Small intestine (tissue), 7 donors: ENCODE results near the gene NAB1. TPM values are rescaled to one million over a fixed set of nuclear protein-coding genes. Genes with fewer than 3 reads are reported as not detected.

Experiments used
- DNase-seq, 2 donors: peaks; one replicate each; pipeline versions ENCODE4 v3.0.0 to v3.0.0-alpha.2; 2013
- FAIRE-seq: peaks from 2 replicates; lab custom pipeline; 2012; peaks lifted over from hg19 to GRCh38; lab: Jason Lieb, UNC
- H3K27ac ChIP-seq, 3 donors: one replicate each; pipeline ENCODE4 v1.5.1; 2013; ENCODE audit warnings: low read length in 2 of 3, mild to moderate bottlenecking in 2 of 3, control low read depth in 1 of 3, inconsistent platforms in 1 of 3, low read depth in 1 of 3, moderate library complexity in 1 of 3
- H3K27me3 ChIP-seq, 3 donors: one replicate each; pipeline ENCODE4 v1.6.1; 2013; ENCODE audit warnings: low read length in 3 of 3, inconsistent platforms in 1 of 3; ENCODE audit not compliant: control insufficient read depth in 3 of 3, insufficient read depth in 3 of 3
- H3K36me3 ChIP-seq, 3 donors: one replicate each; pipeline ENCODE4 v1.6.1; 2013; ENCODE audit warnings: low read length in 3 of 3, inconsistent platforms in 1 of 3, low read depth in 1 of 3, mild to moderate bottlenecking in 1 of 3, moderate library complexity in 1 of 3; ENCODE audit not compliant: control insufficient read depth in 3 of 3, insufficient read depth in 2 of 3
- H3K4me1 ChIP-seq, 3 donors: one replicate each; pipeline ENCODE4 v1.6.1; 2013; ENCODE audit warnings: low read length in 2 of 3, inconsistent platforms in 1 of 3, low read depth in 1 of 3, mild to moderate bottlenecking in 1 of 3, moderate library complexity in 1 of 3; ENCODE audit not compliant: control insufficient read depth in 3 of 3, insufficient read depth in 2 of 3
- H3K4me3 ChIP-seq, 3 donors: one replicate each; pipeline ENCODE4 v1.5.1; 2013; ENCODE audit warnings: low read length in 3 of 3, control low read depth in 1 of 3, inconsistent platforms in 1 of 3, low read depth in 1 of 3, mild to moderate bottlenecking in 1 of 3, moderate library complexity in 1 of 3
- H3K9me3 ChIP-seq, 2 donors: one replicate each; pipeline ENCODE4 v1.6.1; 2013; ENCODE audit warnings: low read depth in 1 of 2, low read length in 1 of 2; ENCODE audit not compliant: control insufficient read depth in 2 of 2, insufficient read depth in 1 of 2
- WGBS, 3 donors: extraction: QIAGEN DNeasy Blood & Tissue Kit; methylation state at CpG; one replicate each; pipeline ENCODE4 v1.1.7; 2013; 5-methylcytosine and 5-hydroxymethylcytosine counted together
- polyA plus RNA-seq, 4 donors: library from polyadenylated mRNA; stranded (reverse) in 3 of 4; unstranded in 1 of 4; fragments of 200-250 nt in 3 of 4; fragments of 120-200 nt in 1 of 4; gene quantifications; one replicate each; pipeline versions ENCODE4 v1.2.1 to v1.2.3, GENCODE V29; 2013
- donor health status: healthy with polysubstance abuse.
- donor health status: control.
- donor health status: control.
- donor health status: Bipolar disorder and iron deficiency.
- donor health status: healthy.

The NAB1 gene
- polyA plus RNA-seq, 4 donors, result 5.1 to 44.1 (median 11.6) TPM

DNA sequence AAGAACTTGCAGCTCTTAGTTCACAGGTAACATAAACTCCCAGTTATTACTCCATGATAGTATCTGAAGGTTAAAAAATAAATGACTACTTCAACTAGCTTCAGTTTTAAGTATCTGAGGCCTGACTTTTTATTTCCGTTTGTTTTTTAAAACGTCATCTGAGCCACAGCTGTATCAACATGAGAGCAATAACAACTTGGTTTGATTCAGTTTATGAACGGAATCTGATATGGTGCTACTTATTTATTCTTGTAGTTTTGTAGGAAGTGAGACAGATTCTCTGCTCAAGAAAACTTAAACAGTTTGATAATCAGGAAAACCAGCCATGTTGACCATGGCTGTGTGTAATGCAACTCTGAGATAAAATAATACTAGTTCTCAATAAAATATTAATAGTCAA is 34.9 kb downstream of the NAB1 start:
- peaks cover 0 to 14% (median 3%) of the 10 kb centered on the region in 3 donors for H3K36me3 ChIP-seq
- H3K4me1 ChIP-seq, result no peaks in the 10 kb centered on the region
- H3K27ac ChIP-seq, result no peak overlapping the region
- H3K4me3 ChIP-seq, result no peak overlapping the region
- H3K9me3 ChIP-seq, result no peaks in the 10 kb centered on the region
- 35 to 55% (median 54%) methylated on average over 3 of the region's 3 CpGs for WGBS, 3 donors
- FAIRE-seq, result no peak
- no peaks in the 10 kb centered on the region for H3K27me3 ChIP-seq
- DNase-seq, result no peak

DNA sequence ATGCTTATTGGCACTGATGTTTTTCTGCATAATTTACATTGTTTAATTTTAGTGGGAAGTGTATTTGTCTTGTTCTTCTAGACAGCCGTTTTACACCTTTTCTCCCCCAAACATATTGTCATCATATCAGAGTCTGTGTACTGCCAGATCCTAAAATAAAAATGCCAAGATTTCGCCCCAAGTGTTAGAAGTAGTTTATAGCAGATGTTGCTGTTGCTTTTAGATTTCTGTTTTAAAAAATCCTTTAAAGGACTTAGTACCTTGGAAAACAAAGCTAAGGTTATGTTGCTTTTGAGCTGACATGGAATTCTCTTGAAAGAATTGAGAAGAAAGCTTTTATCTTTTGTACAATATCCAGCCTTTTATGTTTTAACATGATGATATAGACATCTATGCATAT is 36.0 kb downstream of the NAB1 start:
- FAIRE-seq (no peak), DNase-seq (no peak)
- Histone ChIP-seq H3K27me3 (no peaks in the 10 kb centered on the region), H3K4me3 (no peak overlapping the region), H3K27ac (no peak overlapping the region), H3K36me3 (peaks cover 0 to 14% (median 5%) of the 10 kb centered on the region in 3 donors), H3K9me3 (no peaks in the 10 kb centered on the region), H3K4me1 (no peaks in the 10 kb centered on the region)
- 76 to 88% (median 87%) methylated on average over 2 of the region's 2 CpGs for WGBS, 3 donors

DNA sequence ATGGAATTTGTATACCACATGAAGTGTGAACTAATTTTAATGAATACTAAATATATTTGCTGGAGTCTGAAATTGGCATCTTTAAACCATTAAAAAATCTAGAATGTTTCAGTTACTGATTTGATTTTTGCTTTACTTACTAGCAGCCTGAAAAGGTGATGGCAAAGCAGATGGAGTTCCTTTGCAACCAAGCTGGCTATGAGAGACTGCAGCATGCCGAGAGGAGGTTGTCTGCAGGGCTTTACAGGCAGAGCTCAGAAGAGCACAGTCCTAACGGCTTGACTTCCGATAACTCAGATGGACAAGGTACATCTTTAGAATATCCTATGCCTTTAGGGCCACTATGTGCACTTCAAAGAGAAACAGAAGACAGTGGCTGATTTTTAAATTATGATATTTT is 36.5 kb downstream of the NAB1 start:
- H3K4me1 ChIP-seq, result no peaks in the 10 kb centered on the region
- H3K27ac ChIP-seq, result no peak overlapping the region
- H3K4me3 ChIP-seq, result no peak overlapping the region
- peaks cover 0 to 11% (median 7%) of the 10 kb centered on the region in 3 donors for H3K36me3 ChIP-seq
- FAIRE-seq (no peak), DNase-seq (no peak)
- WGBS, 3 donors, result 90 to 93% (median 91%) methylated on average over 3 of the region's 3 CpGs
- H3K27me3 ChIP-seq, result no peaks in the 10 kb centered on the region
- H3K9me3 ChIP-seq, result no peaks in the 10 kb centered on the region

DNA sequence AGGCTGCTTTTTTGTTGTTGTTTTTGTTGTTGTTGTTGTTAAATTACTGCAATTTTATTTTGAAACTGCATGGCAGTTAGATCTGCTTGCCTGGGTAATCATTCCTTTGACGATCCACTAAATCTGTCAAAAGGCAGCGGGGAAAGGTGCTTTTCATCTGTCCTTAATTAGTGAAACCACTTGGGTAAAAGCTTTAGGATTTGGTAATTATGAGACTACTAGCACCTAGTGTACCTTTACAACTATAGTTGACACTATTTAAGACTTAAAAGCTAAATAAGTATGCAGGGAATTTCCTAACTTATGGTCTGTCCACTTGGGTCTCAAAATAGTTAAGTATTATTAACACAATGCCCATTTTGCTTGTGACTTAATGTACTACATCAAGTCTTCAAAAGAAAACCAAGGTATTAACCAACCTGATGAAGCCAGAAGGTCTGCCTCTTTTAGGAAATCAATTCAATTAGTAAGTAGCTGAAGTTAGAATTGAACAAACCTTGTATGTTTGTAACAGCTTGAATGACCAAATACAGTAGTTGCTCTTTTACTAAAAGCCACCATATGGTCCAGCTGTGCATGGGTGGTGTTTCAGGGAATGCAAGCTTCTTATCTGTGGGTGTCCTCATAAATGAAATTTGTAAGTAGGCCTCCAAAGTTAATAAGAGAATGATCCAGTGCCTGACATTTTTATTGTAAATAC is 44.8 kb downstream of the NAB1 start:
- FAIRE-seq (no peak), DNase-seq (no peak)
- Histone ChIP-seq H3K4me1 (no peaks in the 10 kb centered on the region), H3K36me3 (peaks cover 0 to 5% (median 4%) of the 10 kb centered on the region in 3 donors), H3K4me3 (no peak overlapping the region), H3K9me3 (no peaks in the 10 kb centered on the region), H3K27me3 (no peaks in the 10 kb centered on the region), H3K27ac (no peak overlapping the region)
- 84 to 98% (median 86%) methylated on average over 2 of the region's 2 CpGs for WGBS, 3 donors

DNA sequence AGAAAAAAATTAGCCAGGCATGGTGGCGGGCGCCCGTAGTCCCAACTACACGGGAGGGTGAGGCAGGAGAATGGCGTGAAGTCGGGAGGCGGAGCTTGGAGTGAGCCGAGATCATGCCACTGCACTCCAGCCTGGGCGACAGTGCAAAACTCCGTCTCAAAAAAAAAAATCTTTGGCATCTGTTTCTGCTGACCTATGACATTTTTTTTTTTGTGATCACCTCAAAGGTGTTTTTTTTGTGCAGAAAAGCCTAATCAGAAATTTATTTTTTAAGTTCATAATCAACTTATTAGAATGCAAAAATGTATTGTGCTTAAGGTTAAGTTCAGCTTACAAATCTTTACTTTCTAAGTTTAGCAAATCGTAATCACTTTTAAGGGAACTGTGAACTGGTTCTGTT is 45.6 kb downstream of the NAB1 start:
- H3K27me3 ChIP-seq, result no peaks in the 10 kb centered on the region
- 93% methylated on average over 11 of the region's 11 CpGs for WGBS, 3 donors
- FAIRE-seq (no peak), DNase-seq (no peak)
- peaks cover 0 to 2% (median 0%) of the 10 kb centered on the region in 3 donors for H3K36me3 ChIP-seq
- H3K9me3 ChIP-seq, result no peaks in the 10 kb centered on the region
- H3K27ac ChIP-seq, result no peak overlapping the region
- H3K4me1 ChIP-seq, result no peaks in the 10 kb centered on the region
- H3K4me3 ChIP-seq, result no peak overlapping the region

DNA sequence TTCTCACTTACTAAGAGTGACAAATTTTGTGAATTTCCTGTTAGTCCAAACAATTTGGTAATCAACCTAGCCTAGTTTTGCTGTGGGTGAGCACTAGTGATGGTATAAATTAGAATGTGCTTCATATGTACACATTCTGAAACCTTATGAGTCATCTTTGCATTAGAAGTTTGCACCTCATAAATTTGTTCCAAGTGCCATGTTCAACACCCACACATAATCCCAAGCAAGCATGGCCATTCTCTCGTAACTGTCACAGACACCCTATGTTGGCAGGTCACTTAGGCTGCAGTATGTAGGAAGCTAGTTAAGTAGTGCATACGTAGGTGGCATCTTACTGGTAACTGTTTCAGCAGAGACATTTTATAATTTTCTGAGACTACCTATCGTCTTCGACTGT is 46.9 kb downstream of the NAB1 start:
- Histone ChIP-seq H3K27me3 (no peaks in the 10 kb centered on the region), H3K27ac (no peak overlapping the region), H3K36me3 (no peaks in the 10 kb centered on the region), H3K4me1 (no peaks in the 10 kb centered on the region), H3K4me3 (no peak overlapping the region), H3K9me3 (no peaks in the 10 kb centered on the region)
- 76 to 90% (median 84%) methylated on average over 4 of the region's 4 CpGs for WGBS, 3 donors
- FAIRE-seq, result no peak
- DNase-seq, result no peak

DNA sequence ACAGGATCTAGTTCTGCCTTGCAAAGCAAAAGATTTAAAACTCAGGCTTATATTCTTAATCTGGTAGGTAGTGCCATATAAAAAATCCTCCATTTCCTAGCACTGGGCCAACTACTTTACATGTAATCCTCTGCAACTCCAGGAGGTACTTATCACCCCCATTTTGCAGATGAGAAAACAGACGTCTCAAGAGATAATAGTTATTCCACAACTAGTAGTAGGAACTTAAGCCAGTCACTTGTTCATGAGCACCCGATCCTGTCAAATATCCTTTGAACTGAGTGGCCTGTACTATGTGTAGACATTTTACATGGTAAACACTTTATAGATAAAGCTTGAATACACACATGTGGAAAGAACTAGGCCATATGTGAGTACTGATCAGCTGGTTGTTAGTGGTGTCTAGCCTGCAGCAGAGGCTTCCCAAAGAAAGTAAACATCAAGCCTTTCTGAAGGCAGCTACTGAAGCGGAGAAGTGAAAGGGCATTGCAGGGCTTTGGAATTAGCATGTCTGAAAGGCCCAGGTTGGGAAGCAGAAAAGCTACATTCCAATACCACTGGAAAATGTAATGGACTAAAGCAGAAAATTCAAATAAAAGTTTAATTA is 48.0 kb downstream of the NAB1 start:
- H3K4me1 ChIP-seq, result no peaks in the 10 kb centered on the region
- no peaks in the 10 kb centered on the region for H3K27me3 ChIP-seq
- H3K9me3 ChIP-seq, result no peaks in the 10 kb centered on the region
- WGBS, 3 donors, result 80 to 83% (median 82%) methylated on average over 3 of the region's 3 CpGs
- no peak overlapping the region for H3K27ac ChIP-seq
- no peak for FAIRE-seq
- no peaks in the 10 kb centered on the region for H3K36me3 ChIP-seq
- peak; percentile 15 to 16 for DNase-seq
- H3K4me3 ChIP-seq, result no peak overlapping the region

DNA sequence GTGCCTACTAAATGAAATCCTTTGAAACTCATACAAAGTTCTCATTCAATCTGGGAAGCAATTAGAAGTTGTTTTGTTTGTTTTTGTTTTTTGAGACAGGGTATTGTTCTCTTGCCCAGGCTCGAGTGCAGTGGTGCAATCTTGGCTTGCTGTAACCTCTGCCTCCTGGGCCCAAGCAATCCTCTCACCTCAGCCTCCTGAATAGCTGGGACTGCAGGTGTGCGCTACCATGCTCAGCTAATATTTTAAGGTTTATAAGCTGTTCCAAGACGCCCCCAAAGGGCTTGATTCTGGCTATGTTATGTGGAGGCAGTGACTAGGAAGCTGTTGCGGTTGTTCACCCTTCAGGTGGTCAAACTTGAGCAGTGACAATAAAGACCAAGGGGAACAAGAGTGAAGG is 48.5 kb downstream of the NAB1 start:
- WGBS, 3 donors, result 80 to 85% (median 84%) methylated on average over 4 of the region's 4 CpGs
- Histone ChIP-seq H3K27ac (no peak overlapping the region), H3K4me1 (no peaks in the 10 kb centered on the region), H3K27me3 (no peaks in the 10 kb centered on the region), H3K9me3 (no peaks in the 10 kb centered on the region), H3K4me3 (no peak overlapping the region), H3K36me3 (no peaks in the 10 kb centered on the region)
- FAIRE-seq, result no peak
- DNase-seq, result no peak
